GM11168 (cell line): ENCODE results near the gene AMZ2.
"Not testable (repeated sequence)": the region's sequence is repeated elsewhere in the genome, so short reads cannot be mapped to it uniquely, and the experiment has no call there.

ENCODE experiments used
- in situ Hi-C: fragments of 300-500 bp; cut with MboI; formaldehyde crosslinking; loops from one replicate; pipeline ENCODE4 v1.12.0; 2022; ENCODE audit warnings: low sequenced_read_pairs; ENCODE audit not compliant: unreplicated experiment

The AMZ2 gene

GRCh38 chr17:68219429-68219828 lies 28.4 kb upstream of the AMZ2 start:
- in situ Hi-C loops, result not testable (repeated sequence)

DNA sequence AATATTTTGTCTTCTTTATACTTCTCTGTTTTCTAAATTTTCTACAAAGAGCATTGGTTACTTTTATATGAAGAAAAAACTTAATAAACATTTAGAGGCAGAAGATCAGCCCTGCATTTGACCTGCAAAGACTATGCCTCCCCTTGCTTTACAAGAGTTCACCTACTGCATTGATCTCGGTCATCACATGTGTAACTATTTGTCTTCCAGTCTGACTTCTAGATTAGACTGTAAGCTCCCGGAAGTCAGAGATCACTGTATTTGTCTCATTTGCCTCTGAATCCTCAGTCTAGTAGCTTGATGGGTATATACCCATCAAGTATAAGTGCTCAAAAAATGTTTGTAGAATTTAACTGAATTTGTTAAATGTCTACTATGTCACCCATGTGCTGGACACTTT lies 27.7 kb upstream of the AMZ2 start:
- in situ Hi-C loops, result not testable (repeated sequence)

DNA sequence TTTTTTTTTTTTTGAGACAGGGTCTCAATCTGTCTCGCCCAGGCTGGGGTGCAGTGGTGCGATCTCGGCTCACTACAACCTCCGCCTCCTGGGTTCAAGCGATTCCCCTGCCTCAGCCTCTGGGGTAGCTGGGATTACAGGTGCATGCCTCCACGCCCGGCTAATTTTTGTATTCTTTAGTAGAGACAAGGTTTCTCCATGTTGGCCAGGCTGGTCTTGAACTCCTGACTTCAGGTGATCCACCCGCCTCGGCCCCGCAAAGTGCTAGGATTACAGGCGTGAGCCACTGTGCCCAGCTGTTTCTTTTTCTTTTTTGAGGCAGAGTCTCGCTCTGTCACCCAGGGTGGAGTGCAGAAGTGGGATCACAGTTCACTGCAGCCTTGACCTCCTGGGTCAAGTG lies 27.1 kb upstream of the AMZ2 start:
- in situ Hi-C loops, result not testable (repeated sequence)

GRCh38 chr17:68221786-68222185 lies 26.1 kb upstream of the AMZ2 start:
- in situ Hi-C loops, result no loop called here

- in situ Hi-C loops, result no loop called here
These were observed 25.2 kb upstream of the AMZ2 start for GRCh38 chr17:68222606-68223005.

DNA sequence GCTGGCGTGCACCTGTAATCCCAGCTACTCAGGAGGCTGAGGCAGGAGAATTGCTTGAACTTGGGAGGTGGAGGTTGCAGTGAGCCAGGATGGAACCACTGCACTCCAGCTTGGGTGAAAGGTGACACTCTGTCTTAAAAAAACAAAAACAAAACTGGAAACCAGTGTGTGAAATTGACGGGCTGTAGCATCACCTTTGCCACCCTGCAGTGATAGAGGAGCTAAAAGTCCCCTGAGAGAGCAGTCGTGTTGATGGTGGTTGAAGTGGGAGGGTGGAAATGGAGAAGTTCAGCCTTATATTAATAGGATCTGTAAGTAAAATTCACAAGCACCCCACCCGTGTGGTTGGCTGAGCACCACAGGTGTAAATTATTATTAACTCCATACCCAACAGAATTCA lies 22.8 kb upstream of the AMZ2 start:
- in situ Hi-C loops, result not testable (repeated sequence)

GRCh38 chr17:68228039-68228680 lies 19.7 kb upstream of the AMZ2 start:
- in situ Hi-C loops, result not testable (repeated sequence)

DNA sequence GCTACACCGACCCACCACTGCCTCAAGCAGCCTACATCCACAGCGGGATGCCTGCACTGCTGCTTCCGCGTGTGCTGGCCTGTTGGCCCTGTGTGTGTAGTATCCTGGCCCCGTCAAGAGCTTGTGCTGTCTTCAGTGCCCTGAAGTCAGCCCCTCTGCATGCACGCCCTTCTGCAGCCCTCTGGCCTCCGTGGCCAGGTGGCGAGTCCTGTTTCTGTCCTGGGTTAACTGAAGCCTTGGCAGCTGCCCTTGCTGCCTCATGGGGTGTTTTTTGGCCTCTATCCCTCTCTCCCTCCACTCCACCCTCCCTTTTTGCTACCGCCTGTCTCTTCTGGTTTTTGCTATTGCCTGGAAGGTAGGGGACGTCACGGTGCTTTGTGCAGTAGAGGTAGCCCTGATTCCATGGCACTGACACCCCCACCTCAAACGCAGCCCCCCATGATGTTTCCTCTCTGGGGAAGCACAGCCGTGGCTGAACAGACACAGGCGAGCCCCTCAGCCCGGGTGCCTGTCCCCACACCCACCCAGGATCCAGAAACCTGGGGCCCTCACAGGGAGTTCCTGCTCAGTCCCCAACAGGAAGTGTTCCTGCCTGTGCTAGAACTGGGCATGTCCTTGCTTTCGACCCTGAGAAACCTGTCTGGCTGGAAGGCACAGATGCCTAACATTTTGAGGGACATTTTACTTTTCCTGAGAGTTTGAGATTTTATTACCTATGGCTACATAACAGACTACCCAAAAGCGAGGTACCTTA lies 18.8 kb upstream of the AMZ2 start:
- in situ Hi-C loops, result no loop called here

- in situ Hi-C loops, result no loop called here
These were observed 18.2 kb upstream of the AMZ2 start for GRCh38 chr17:68229619-68230018.

DNA sequence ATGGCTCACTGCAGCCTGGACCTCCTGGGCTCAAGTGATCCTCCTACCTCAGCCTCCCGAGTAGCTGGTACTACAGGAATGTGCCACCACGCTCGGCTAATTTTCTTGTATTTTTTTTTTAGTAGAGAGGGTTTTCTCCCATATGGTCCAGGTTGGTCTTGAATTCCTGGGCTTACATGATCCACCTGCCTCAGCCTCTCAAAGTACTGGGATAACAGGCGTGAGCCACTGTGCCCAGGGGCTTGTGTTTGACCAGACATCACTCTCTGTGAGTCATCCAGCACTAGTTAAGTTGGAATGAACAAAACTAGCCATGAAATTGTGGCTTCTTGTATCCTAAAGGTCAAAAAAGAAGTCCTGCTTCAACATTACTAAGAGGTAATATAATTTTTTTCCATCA lies 16.7 kb upstream of the AMZ2 start:
- in situ Hi-C loops, result not testable (repeated sequence)

GRCh38 chr17:68231541-68231940 lies 16.3 kb upstream of the AMZ2 start:
- in situ Hi-C loops, result no loop called here

DNA sequence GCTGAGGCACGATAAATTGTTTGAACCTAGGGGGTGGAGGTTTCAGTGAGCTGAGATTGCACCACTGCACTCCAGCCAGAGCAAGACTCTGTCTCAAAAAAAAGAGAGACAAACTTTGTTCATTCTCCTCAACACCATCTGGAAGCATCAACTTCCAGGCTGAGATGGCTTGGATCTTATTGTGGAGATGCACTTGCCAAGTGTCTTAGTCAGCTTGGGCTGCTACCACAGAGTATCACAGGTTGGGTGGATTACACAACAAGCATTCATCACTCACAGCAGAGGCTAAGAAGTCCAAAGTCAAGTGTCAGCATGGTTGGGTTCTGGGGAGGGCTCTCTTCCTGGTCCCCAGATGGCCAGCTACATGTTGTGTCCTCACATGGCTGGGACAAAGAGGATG lies 15.1 kb upstream of the AMZ2 start:
- in situ Hi-C loops, result not testable (repeated sequence)

DNA sequence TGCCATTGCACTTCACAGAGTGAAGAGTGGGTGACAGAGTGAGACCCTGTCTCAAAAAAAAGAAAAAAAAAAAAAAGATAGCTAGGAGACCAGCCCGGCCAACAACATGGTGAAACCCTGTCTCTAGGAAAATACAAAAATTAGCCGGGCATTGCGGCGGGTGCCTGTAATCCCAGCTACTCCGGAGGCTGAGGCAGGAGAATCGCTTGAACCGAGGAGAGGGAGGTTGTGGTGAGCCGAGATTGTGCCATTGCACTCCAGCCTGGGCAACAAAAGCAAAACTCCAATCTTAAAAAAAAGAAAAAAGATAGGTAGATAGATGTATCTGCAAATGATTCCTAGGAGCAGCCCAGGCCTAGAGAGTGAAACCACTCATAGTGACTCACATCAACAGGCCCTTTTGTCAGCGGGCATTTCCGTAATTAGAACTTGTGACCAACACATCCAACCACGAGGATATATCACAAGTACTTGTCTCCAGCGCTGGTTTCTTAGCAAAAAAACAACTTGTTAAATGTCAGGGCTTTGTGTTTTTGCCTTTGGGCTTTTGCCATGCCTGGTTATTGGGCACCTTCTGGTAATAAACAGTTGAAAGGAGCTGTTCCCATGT lies 13.0 kb upstream of the AMZ2 start:
- in situ Hi-C loops, result not testable (repeated sequence)

DNA sequence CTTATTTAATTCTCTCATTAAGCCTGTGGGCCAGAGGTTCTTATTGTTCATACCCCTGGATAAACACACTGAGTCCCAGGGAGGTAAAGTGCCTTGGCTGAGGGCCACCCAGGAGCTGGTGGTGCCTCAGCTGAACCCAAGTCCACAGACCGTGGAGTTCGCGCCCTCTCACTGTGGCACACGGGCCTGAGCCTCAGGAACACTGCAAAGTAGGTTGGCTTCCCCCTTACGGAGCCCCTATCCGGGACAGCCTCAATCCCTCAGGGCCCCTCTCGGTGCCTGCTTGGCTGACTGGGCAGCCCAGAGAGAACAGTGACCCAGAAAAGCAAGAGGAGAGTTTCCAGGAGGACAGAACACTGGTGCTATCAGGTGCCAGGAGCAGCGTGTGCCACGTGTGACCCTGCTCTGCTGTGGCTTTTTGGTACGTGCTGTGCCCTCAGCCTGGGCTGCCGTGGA lies 12.5 kb upstream of the AMZ2 start:
- in situ Hi-C loops, result not testable (repeated sequence)

- in situ Hi-C loops, result not testable (repeated sequence)
These were observed 10.3 kb upstream of the AMZ2 start for GRCh38 chr17:68237369-68238163.

DNA sequence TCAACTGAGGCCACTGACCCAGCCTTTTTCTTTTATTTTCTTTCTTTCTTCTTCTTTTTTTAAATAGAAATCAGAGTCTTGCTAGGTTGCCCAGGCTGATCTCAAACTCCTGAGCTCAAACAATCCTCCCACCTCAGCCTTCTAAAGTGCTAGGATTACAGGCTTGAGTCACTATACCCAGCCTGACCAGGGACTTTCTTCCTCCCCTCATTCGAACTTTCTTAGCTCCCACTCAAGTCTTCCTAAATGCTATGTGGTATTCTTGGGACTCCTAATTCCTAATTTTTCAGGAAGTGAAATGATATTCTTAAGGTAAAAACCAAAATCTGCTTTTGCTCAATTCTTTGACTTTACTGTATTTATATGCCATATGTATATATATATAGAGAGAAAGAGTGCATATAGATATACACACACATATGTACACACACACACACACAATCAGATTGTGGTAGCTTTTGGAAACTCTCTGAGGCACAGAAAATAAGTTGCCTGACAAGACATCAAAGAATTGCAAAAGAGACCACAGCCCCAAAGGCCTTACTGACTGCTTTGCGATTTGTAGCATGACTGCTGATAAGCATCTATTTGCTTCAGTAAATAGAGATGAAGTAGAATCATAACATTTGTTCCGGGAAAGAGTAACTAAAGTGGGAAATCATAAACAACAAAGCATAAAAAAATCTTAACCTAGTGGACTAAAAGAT lies 9.5 kb upstream of the AMZ2 start:
- in situ Hi-C loops, result no loop called here

GRCh38 chr17:68238871-68239253 lies 9.0 kb upstream of the AMZ2 start:
- in situ Hi-C loops, result no loop called here

DNA sequence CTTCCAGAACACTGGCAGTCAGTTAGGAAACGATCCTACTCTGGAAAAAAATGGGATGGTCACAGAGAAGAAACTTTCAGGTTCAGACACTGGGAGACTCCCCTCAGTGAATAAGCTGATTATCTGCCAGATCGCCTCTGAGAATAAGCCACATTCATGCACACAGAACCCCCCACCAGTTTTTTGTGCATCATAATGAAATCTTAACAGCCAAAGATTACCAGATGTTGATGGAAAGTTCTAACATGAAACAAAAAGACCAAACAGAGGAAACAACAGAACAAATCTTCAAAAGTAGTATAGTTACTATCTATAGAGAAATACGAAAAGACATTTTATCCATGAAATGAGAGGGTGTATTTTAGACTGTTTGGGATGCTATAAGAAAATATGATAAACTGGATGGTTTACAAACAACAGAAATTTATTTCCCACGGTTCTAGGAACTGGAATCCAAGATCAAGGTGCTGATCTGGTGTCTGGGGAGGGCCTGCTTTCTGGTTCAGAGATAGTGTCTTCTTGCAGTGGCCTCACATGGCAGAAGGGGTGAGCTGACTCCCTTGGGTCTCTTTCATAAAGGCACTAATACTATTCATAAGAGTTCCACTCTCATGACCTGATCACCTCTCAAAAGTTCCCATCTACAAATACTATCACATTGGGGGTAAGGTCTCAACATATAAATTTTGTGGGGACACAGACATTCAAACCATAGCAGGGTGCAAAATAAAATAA lies 8.0 kb upstream of the AMZ2 start:
- in situ Hi-C loops, result no loop called here

GRCh38 chr17:68246271-68247028 lies 1.4 kb upstream of the AMZ2 start:
- in situ Hi-C loops, result no loop called here
